Measurements from ENCODE around the gene NPC1. TPM values are rescaled to one million over a fixed set of nuclear protein-coding genes. Genes with fewer than 3 reads are reported as not detected.

NPC1 gene
- total RNA-seq, 1 experiment from 2014 or later: 38.3 TPM

- no peak for TF ChIP-seq FOXP4 (CRISPR knock-in tag; IDR thresholded peaks at IDR 0.05)
- no peak for TF ChIP-seq ATF6 (CRISPR knock-in tag; IDR thresholded peaks at IDR 0.05)
- no peak for TF ChIP-seq ATF2 (CRISPR knock-in tag; IDR thresholded peaks at IDR 0.05; ENCODE audit: borderline replicate concordance, low read depth)
Observed at GRCh38 chr18:23530195-23530594, 56.1 kb downstream of the NPC1 start (continued).

GRCh38 chr18:23529604-23530003 lies 56.7 kb downstream of the NPC1 start:
- ATAC-seq (no peak), DNase-seq (ENCODE audit: low spot score) (no peak)
- Mint-ChIP-seq H3K27me3 (ENCODE audit: low read depth) (no peaks in the 10 kb centered on the region), H3K27ac (peak overlapping the region; percentile 64), H3K4me3 (no peak overlapping the region), H3K4me1 (no peaks in the 10 kb centered on the region), H3K36me3 (peaks cover 61% of the 10 kb centered on the region), H3K9me3 (no peaks in the 10 kb centered on the region)
- POLR2A ChIA-PET: no interaction called here
- CTCF ChIA-PET: no interaction called here
- TF ChIP-seq ZNF263 (CRISPR knock-in tag; IDR thresholded peaks at IDR 0.05; ENCODE audit: low read depth) (no peak), FOXP1 (CRISPR knock-in tag; IDR thresholded peaks at IDR 0.05; ENCODE audit: borderline replicate concordance) (no peak), ATF1 (CRISPR knock-in tag; IDR thresholded peaks at IDR 0.05) (no peak), SMAD3 (CRISPR knock-in tag; IDR thresholded peaks at IDR 0.05; ENCODE audit: borderline replicate concordance) (no peak), ETV6 (CRISPR knock-in tag; IDR thresholded peaks at IDR 0.05) (no peak), CBFB (CRISPR knock-in tag; IDR thresholded peaks at IDR 0.05; ENCODE audit: low read depth) (no peak), ZNF138 (CRISPR knock-in tag; conservative IDR thresholded peaks at IDR 0.05) (no peak), RORB (CRISPR knock-in tag; IDR thresholded peaks at IDR 0.05) (no peak), NR1H2 (CRISPR knock-in tag; IDR thresholded peaks at IDR 0.05) (no peak), AR (CRISPR knock-in tag; IDR thresholded peaks at IDR 0.05) (no peak), ZMAT4 (CRISPR knock-in tag; IDR thresholded peaks at IDR 0.05) (no peak), PRDM15 (CRISPR knock-in tag; IDR thresholded peaks at IDR 0.05) (no peak), CTCF (IDR thresholded peaks at IDR 0.05) (no peak), FOXP4 (CRISPR knock-in tag; IDR thresholded peaks at IDR 0.05) (no peak)
